AG04450 (cell line): Measurements from ENCODE around the gene ECPAS. TPM values are rescaled to one million over a fixed set of nuclear protein-coding genes. Genes with fewer than 3 reads are reported as not detected.
"Not testable (repeated sequence)": the region's sequence is repeated elsewhere in the genome, so short reads cannot be mapped to it uniquely, and the experiment has no call there.

Experiments
- CTCF ChIA-PET: fragments of 300-600, 350-600 bp; formaldehyde crosslinking; extraction: SDS; loops from one replicate; lab custom pipeline; 2022; ENCODE audit warnings: antibody characterized with exemption, inconsistent platforms; lab: Charles Lee
- POLR2A ChIA-PET: fragments of 350-600 bp; formaldehyde crosslinking; extraction: SDS; loops from one replicate; lab custom pipeline; 2021; ENCODE audit warnings: antibody characterized with exemption, inconsistent platforms; lab: Yijun Ruan, JAX
- DNase-seq: peaks from one replicate; pipeline ENCODE4 v3.0.0-alpha.2; 2011; ENCODE audit warnings: low read depth, low spot score
- H3K27ac ChIP-seq: one replicate; pipeline ENCODE4 v1.5.1; 2012; ENCODE audit warnings: low read depth, low read length, control low read depth
- H3K27me3 ChIP-seq: one replicate; pipeline ENCODE4 v1.6.0; 2012; ENCODE audit warnings: low read length; ENCODE audit not compliant: control insufficient read depth, insufficient read depth
- H3K4me3 ChIP-seq: 2 replicates; pipeline ENCODE4 v1.5.1; 2011; ENCODE audit warnings: mild to moderate bottlenecking, low read depth, low read length, control low read depth
- H3K9me3 ChIP-seq: 2 replicates; pipeline ENCODE4 v1.5.1; 2012; ENCODE audit warnings: low read length; ENCODE audit not compliant: control insufficient read depth, insufficient read depth
- polyA plus RNA-seq: library from polyadenylated mRNA; depleted of rRNA; stranded (reverse); fragments of >200 nt; gene quantifications from 2 replicates; pipeline ENCODE4 v1.2.3, GENCODE V29; 2011
- TF ChIP-seq, protein P1 (sequence below): IDR thresholded peaks from 2 replicates; pipeline ENCODE4 v1.5.1; 2011; ENCODE audit warnings: low read depth, low read length, control low read depth, inconsistent platforms

ECPAS gene
- polyA plus RNA-seq, 1 experiment: 64.0 TPM

DNA sequence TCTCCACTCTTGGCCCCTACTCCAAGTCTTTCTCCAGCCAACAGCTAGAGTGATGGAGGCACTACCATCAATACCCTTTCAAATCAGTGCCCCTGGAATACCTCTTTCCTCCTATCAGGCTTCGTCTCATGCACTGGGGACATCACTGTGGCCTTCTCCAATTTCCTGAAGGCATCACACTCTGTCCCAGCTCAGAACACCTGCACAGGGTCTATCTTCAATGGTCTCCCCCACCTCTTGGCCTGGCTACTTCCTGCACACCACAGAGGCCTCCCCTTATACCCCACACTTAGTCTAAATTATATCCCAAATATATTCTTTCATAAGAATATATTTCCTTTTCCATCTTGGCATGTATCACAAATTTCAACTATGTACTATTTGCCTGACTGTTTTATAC lies 34.5 kb downstream of the ECPAS start:
- no peak overlapping the region for H3K27ac ChIP-seq
- H3K4me3 ChIP-seq: no peak overlapping the region
- no peaks in the 10 kb centered on the region for H3K9me3 ChIP-seq
- DNase-seq: no peak
- ChIA-PET POLR2A (no interaction called here), CTCF (no interaction called here)
- H3K27me3 ChIP-seq: no peaks in the 10 kb centered on the region
- TF ChIP-seq, protein P1, sequence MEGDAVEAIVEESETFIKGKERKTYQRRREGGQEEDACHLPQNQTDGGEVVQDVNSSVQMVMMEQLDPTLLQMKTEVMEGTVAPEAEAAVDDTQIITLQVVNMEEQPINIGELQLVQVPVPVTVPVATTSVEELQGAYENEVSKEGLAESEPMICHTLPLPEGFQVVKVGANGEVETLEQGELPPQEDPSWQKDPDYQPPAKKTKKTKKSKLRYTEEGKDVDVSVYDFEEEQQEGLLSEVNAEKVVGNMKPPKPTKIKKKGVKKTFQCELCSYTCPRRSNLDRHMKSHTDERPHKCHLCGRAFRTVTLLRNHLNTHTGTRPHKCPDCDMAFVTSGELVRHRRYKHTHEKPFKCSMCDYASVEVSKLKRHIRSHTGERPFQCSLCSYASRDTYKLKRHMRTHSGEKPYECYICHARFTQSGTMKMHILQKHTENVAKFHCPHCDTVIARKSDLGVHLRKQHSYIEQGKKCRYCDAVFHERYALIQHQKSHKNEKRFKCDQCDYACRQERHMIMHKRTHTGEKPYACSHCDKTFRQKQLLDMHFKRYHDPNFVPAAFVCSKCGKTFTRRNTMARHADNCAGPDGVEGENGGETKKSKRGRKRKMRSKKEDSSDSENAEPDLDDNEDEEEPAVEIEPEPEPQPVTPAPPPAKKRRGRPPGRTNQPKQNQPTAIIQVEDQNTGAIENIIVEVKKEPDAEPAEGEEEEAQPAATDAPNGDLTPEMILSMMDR: no peak

GRCh38 chr9:111445799-111446198 lies 38.4 kb downstream of the ECPAS start:
- H3K27me3 ChIP-seq, POLR2A ChIA-PET, H3K27ac ChIP-seq, H3K9me3 ChIP-seq, H3K4me3 ChIP-seq, CTCF ChIA-PET, DNase-seq: not testable (repeated sequence)

DNA sequence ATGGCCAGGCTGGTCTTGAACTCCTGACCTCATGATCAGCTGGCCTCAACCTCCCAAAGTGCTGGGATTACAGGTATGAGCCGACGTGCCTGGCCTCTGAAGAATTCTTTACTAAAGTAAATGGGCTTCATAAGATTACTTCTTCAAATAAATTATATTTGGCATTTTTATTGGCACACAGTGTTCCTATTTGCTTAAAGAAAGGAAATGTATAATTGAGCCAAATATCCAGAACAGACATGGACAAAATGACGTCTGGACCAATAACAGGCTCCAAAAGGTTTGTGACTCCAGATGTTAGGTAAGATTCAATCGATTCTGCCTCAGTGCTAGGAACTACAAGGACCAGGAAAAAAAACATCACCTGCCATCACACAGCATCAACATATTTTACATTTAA lies 40.7 kb downstream of the ECPAS start:
- H3K4me3 ChIP-seq: no peak overlapping the region
- no peaks in the 10 kb centered on the region for H3K27me3 ChIP-seq
- ChIA-PET POLR2A (no interaction called here), CTCF (no interaction called here)
- no peaks in the 10 kb centered on the region for H3K9me3 ChIP-seq
- TF ChIP-seq, protein P1: no peak
- no peak for DNase-seq
- H3K27ac ChIP-seq: no peak overlapping the region

DNA sequence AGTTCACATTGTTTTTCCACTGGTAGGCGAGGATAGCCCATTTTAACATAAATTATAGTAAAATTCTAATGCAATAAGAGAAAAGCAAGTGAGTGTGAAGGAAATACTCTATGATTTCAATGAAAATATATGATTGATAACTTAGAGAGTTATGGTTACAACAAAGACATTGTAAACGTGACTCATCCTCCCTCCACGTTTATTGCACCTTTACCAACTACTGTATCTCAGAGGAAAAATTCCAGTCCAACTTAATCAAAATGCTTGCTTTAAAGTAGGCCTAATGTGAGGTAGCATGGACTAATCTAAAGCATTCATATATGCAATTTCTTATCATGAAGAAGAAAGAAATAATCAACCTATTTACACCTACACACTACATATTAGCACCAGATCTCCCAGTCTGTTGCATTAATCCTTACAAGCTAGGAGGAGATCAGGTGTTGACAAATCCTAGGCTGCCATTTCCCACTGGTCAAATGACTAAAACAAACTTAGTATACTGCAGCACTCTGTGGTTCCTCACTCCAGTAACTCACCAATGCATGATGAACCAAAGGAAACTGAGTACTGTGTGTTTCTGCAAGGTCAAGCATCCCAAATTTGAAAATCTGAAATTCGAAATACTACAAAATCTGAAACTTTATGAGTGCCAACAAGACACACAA lies 41.7 kb downstream of the ECPAS start:
- TF ChIP-seq, protein P1: no peak
- CTCF ChIA-PET: no interaction called here
- POLR2A ChIA-PET: no interaction called here
- no peak overlapping the region for H3K4me3 ChIP-seq
- H3K27me3 ChIP-seq: no peaks in the 10 kb centered on the region
- no peak for DNase-seq
- H3K9me3 ChIP-seq: no peaks in the 10 kb centered on the region
- no peak overlapping the region for H3K27ac ChIP-seq

GRCh38 chr9:111440226-111440625 lies 44.0 kb downstream of the ECPAS start:
- CTCF ChIA-PET: no interaction called here
- DNase-seq: no peak
- POLR2A ChIA-PET: interaction anchor here (0.7 kb wide), 1 partner anchor 658 kb away, joined by 4 read pairs; no protein-coding TSS in a partner anchor
- TF ChIP-seq, protein P1: no peak
- Histone ChIP-seq H3K27me3 (no peaks in the 10 kb centered on the region), H3K9me3 (no peaks in the 10 kb centered on the region), H3K4me3 (no peak overlapping the region), H3K27ac (no peak overlapping the region)
